NCI-H774 (cell line): ENCODE measurements around the gene TMEM11.
"Not testable (repeated sequence)": the region's sequence is repeated elsewhere in the genome, so short reads cannot be mapped to it uniquely, and the experiment has no call there.

ENCODE experiments used
- DNase-seq: peaks from one replicate; lab custom pipeline; 2025; lab: John Stamatoyannopoulos, UW

The TMEM11 gene

GRCh38 chr17:21242026-21242697 is 28.2 kb upstream of the TMEM11 start:
- DNase-seq, result no peak

GRCh38 chr17:21241564-21241963 is 27.6 kb upstream of the TMEM11 start:
- DNase-seq, result no peak

GRCh38 chr17:21240369-21241055 is 26.6 kb upstream of the TMEM11 start:
- no peak for DNase-seq

- no peak for DNase-seq
These were observed 25.9 kb upstream of the TMEM11 start for GRCh38 chr17:21239680-21240368.

- DNase-seq, result no peak
These were observed 22.0 kb upstream of the TMEM11 start for GRCh38 chr17:21235921-21236320.

- DNase-seq, result no peak
These were observed 19.8 kb upstream of the TMEM11 start for GRCh38 chr17:21233581-21234347.

- no peak for DNase-seq
These were observed 18.2 kb upstream of the TMEM11 start for GRCh38 chr17:21232033-21232749.

GRCh38 chr17:21231533-21231932 is 17.6 kb upstream of the TMEM11 start:
- no peak for DNase-seq

- DNase-seq, result no peak
These were observed 14.9 kb upstream of the TMEM11 start for GRCh38 chr17:21228845-21229244.

- no peak for DNase-seq
These were observed 14.2 kb upstream of the TMEM11 start for GRCh38 chr17:21228111-21228510.

- not testable (repeated sequence) for DNase-seq
These were observed 13.3 kb upstream of the TMEM11 start for GRCh38 chr17:21227277-21227676.

GRCh38 chr17:21223086-21223485 is 9.1 kb upstream of the TMEM11 start:
- DNase-seq, result no peak

GRCh38 chr17:21218831-21219380 is 4.9 kb upstream of the TMEM11 start:
- no peak for DNase-seq

GRCh38 chr17:21218101-21218500 is 4.1 kb upstream of the TMEM11 start:
- no peak for DNase-seq

GRCh38 chr17:21217346-21217745 is 3.4 kb upstream of the TMEM11 start:
- DNase-seq, result no peak

GRCh38 chr17:21215935-21216334 is 2.0 kb upstream of the TMEM11 start:
- no peak for DNase-seq

GRCh38 chr17:21214777-21215541 is 998 bp upstream of the TMEM11 start:
- no peak for DNase-seq

GRCh38 chr17:21213638-21214014 is 335 bp downstream of the TMEM11 start:
- no peak for DNase-seq

- no peak for DNase-seq
These were observed 929 bp downstream of the TMEM11 start for GRCh38 chr17:21212826-21213637.
